A673 (cell line): ENCODE measurements around the gene UXS1. TPM values are rescaled to one million over a fixed set of nuclear protein-coding genes. Genes with fewer than 3 reads are reported as not detected.

ENCODE experiments used
- BruUV-seq: library from RNA; stranded (reverse); fragments of 400-500 nt; replicated peaks from 2 replicates; lab custom pipeline; 2021; lab: Mats Ljungman, UMichigan
- CTCF ChIA-PET: fragments of 300-600 bp; sonication (Branson Sonifier 250); formaldehyde crosslinking; loops from one replicate; lab custom pipeline; 2022; ENCODE audit warnings: antibody characterized with exemption; lab: Charles Lee
- POLR2A ChIA-PET: fragments of 300-600 bp; sonication (Branson Sonifier 250); formaldehyde crosslinking; loops from one replicate; lab custom pipeline; 2022; ENCODE audit warnings: antibody characterized with exemption; ENCODE audit not compliant: low non-redundant PET; lab: Charles Lee
- DNase-seq: peaks from one replicate; pipeline ENCODE4 v3.0.0-alpha.2; 2015; ENCODE audit warnings: low spot score
- H3K27ac ChIP-seq: fragments of 200-600 bp; sonication (generic); 2 replicates; pipeline ENCODE4 v1.5.1; 2016; ENCODE audit warnings: mixed run types, low read depth, mild to moderate bottlenecking, mixed read lengths, antibody characterized with exemption, low read length; ENCODE audit not compliant: poor library complexity, severe bottlenecking
- H3K27me3 ChIP-seq: fragments of 200-600 bp; sonication (generic); replicated peaks from 2 replicates; pipeline ENCODE4 v1.6.1; 2017; ENCODE audit warnings: mixed run types, low read depth, mild to moderate bottlenecking, mixed read lengths, antibody characterized with exemption, low read length; ENCODE audit not compliant: insufficient read depth, poor library complexity
- H3K36me3 ChIP-seq: fragments of 200-600 bp; sonication (generic); 2 replicates; pipeline ENCODE4 v1.6.1; 2016; ENCODE audit warnings: mixed run types, mild to moderate bottlenecking, mixed read lengths, antibody characterized with exemption, low read length; ENCODE audit not compliant: insufficient read depth, poor library complexity, severe bottlenecking
- H3K4me1 ChIP-seq: fragments of 200-600 bp; sonication (generic); 2 replicates; pipeline ENCODE4 v1.6.1; 2017; ENCODE audit warnings: mixed run types, mild to moderate bottlenecking, mixed read lengths, antibody characterized with exemption, low read length; ENCODE audit not compliant: insufficient read depth, poor library complexity, severe bottlenecking
- H3K4me3 ChIP-seq: fragments of 200-600 bp; sonication (generic); 2 replicates; pipeline ENCODE4 v1.5.1; 2016; ENCODE audit warnings: low read depth, mixed run types, mild to moderate bottlenecking, mixed read lengths, low read length; ENCODE audit not compliant: poor library complexity, severe bottlenecking
- H3K9me3 ChIP-seq: fragments of 200-600 bp; sonication (generic); 2 replicates; pipeline ENCODE4 v1.6.1; 2016; ENCODE audit warnings: mixed run types, low read depth, mild to moderate bottlenecking, mixed read lengths, antibody characterized with exemption, low read length; ENCODE audit not compliant: poor library complexity, severe bottlenecking
- CTCF ChIP-seq: fragments of 300-800, 200-600 bp; sonication (generic); conservative IDR thresholded peaks from 2 replicates; pipeline ENCODE4 v1.5.1; 2017; ENCODE audit warnings: low read depth, mild to moderate bottlenecking, antibody characterized with exemption, low read length, moderate library complexity, mixed read lengths
- EZH2 ChIP-seq: fragments of 200-600 bp; sonication (generic); IDR thresholded peaks from 2 replicates; pipeline ENCODE4 v1.6.1; 2017; ENCODE audit warnings: borderline replicate concordance, low read depth, mild to moderate bottlenecking, mixed read lengths, antibody characterized with exemption, low read length; ENCODE audit not compliant: poor library complexity, severe bottlenecking
- intact Hi-C: fragments of 100-400 bp; cut with micrococcal nuclease; formaldehyde crosslinking; loops from one replicate; pipeline ENCODE4 v1.10.0; 2022; ENCODE audit not compliant: unreplicated experiment
- total RNA-seq: library from RNA; stranded (reverse); gene quantifications from 2 replicates; pipeline ENCODE4 v1.2.3, GENCODE V29; 2021

UXS1 gene
- total RNA-seq, 1 experiment from 2014 or later, result 48.6 TPM

GRCh38 chr2:106127776-106128268 is 66.3 kb downstream of the UXS1 start:
- H3K27me3 ChIP-seq, result no peaks in the 10 kb centered on the region
- CTCF ChIA-PET, result no interaction called here
- no peak overlapping the region for H3K27ac ChIP-seq
- no peak for DNase-seq
- no TSS peak for BruUV-seq
- TF ChIP-seq CTCF (no peak), EZH2 (no peak)
- POLR2A ChIA-PET, result no interaction called here
- no peaks in the 10 kb centered on the region for H3K4me1 ChIP-seq
- intact Hi-C loops, result no loop called here
- no peak overlapping the region for H3K4me3 ChIP-seq
- no peaks in the 10 kb centered on the region for H3K9me3 ChIP-seq
- H3K36me3 ChIP-seq, result no peaks in the 10 kb centered on the region

GRCh38 chr2:106127282-106127771 is 66.8 kb downstream of the UXS1 start:
- DNase-seq, result no peak
- Histone ChIP-seq H3K9me3 (no peaks in the 10 kb centered on the region), H3K4me3 (no peak overlapping the region), H3K27ac (no peak overlapping the region), H3K4me1 (no peaks in the 10 kb centered on the region), H3K36me3 (no peaks in the 10 kb centered on the region), H3K27me3 (no peaks in the 10 kb centered on the region)
- CTCF ChIA-PET, result no interaction called here
- no peak for TF ChIP-seq CTCF
- TF ChIP-seq EZH2, result no peak
- no TSS peak for BruUV-seq
- POLR2A ChIA-PET, result no interaction called here
- intact Hi-C loops, result no loop called here

- BruUV-seq, result no TSS peak
- intact Hi-C loops, result no loop called here
- POLR2A ChIA-PET, result no interaction called here
Observed at GRCh38 chr2:106126705-106127281, 67.3 kb downstream of the UXS1 start.

More at GRCh38 chr2:106126705-106127281, 67.3 kb downstream of the UXS1 start:
- Histone ChIP-seq H3K4me3 (no peak overlapping the region), H3K36me3 (no peaks in the 10 kb centered on the region), H3K27me3 (no peaks in the 10 kb centered on the region), H3K27ac (no peak overlapping the region), H3K9me3 (no peaks in the 10 kb centered on the region), H3K4me1 (no peaks in the 10 kb centered on the region)
- CTCF ChIA-PET, result no interaction called here
- TF ChIP-seq CTCF (no peak), EZH2 (no peak)
- no peak for DNase-seq
